Osteocyte (in vitro differentiated cells): Measurements from ENCODE around the gene IGF2BP3. TPM values are rescaled to one million over a fixed set of nuclear protein-coding genes. Genes with fewer than 3 reads are reported as not detected.
"Not testable (repeated sequence)": the region's sequence is repeated elsewhere in the genome, so short reads cannot be mapped to it uniquely, and the experiment has no call there.

Experiments used
- DNase-seq: peaks from one replicate; pipeline ENCODE4 v3.0.0; 2021; ENCODE audit warnings: mixed read lengths; ENCODE audit not compliant: unreplicated experiment; ENCODE audit errors: extremely low spot score
- H3K27ac Mint-ChIP-seq: one replicate; pipeline ENCODE4 v1.8.0; 2021; ENCODE audit warnings: mild to moderate bottlenecking, mixed read lengths; ENCODE audit not compliant: unreplicated experiment
- H3K27me3 Mint-ChIP-seq: one replicate; pipeline ENCODE4 v1.8.0; 2021; ENCODE audit warnings: mixed read lengths; ENCODE audit not compliant: unreplicated experiment
- H3K36me3 Mint-ChIP-seq: one replicate; pipeline ENCODE4 v1.8.0; 2021; ENCODE audit warnings: mixed read lengths; ENCODE audit not compliant: unreplicated experiment
- H3K4me1 Mint-ChIP-seq: one replicate; pipeline ENCODE4 v1.8.0; 2021; ENCODE audit warnings: mixed read lengths; ENCODE audit not compliant: unreplicated experiment
- H3K4me3 Mint-ChIP-seq: one replicate; pipeline ENCODE4 v1.8.0; 2021; ENCODE audit warnings: mild to moderate bottlenecking, moderate library complexity, mixed read lengths; ENCODE audit not compliant: unreplicated experiment
- H3K9me3 Mint-ChIP-seq: one replicate; pipeline ENCODE4 v1.8.0; 2021; ENCODE audit warnings: mixed read lengths; ENCODE audit not compliant: unreplicated experiment
- CTCF ChIP-seq: fragments of 200-600 bp; sonication (generic); IDR thresholded peaks from 2 replicates; pipeline ENCODE4 v1.5.0; 2021; ENCODE audit warnings: antibody characterized with exemption, mild to moderate bottlenecking, moderate library complexity
- long read RNA-seq: library from polyadenylated mRNA; unstranded; transcript quantifications from one replicate; pipeline ENCODE4 v2.0.0, GENCODE V29; 2021
- total RNA-seq: library from RNA; stranded (reverse); gene quantifications from 2 replicates; pipeline ENCODE4 v1.2.1, GENCODE V29; 2021

The IGF2BP3 gene
- 70.0 and 70.5 TPM in 2 replicates for total RNA-seq
- long read RNA-seq, full-length matches to known transcripts: 177 of 300 reads
- long read RNA-seq, partial matches to known transcripts: 57 of 300 reads
- long read RNA-seq, other reads (novel, unspliced or antisense): 66 of 300 reads

DNA sequence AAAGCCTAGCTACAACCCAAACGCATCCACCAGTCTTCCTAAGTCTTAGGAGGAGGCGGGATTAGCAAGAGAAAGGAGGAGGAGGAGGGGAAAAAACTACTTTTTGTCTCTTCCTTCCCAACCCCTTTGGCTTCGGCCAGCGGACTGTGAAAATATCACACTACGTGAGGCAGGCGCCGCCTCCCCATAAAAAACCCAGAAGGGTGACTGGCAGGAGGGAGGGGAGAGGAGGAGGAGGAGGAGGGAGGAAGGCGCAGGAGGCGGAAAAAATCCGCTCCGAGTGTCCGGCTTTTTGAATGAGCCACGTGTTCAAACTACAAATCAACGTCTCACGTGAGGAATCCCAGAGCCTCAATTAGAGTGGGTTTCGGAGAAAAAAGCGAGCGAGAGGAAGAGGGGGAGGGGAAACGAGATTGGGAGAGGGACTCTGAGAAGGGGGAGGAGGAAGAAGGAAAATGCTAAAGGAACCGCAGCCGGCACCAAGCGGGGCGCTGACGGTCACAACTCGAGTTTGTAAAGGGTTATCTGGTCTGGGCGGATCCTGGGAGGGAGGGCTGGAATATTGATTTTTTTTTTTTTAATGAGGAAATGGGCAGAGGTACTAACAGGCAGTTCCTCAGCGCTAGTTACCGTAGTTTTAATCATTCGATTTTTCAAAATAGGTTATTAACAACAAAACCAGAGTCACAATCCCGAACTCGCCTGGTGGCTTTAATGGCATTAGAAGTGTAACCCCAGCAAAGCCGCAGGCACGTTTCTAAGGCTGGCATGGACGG lies at the start of gene IGF2BP3:
Gene IGF2BP3 (minus strand): TSS at position 162 of the 776 bp plus-strand sequence. CDS start 381 bp downstream, outside the sequence.
- TF ChIP-seq CTCF: no peak
- Mint-ChIP-seq H3K27me3 (no peaks in the 10 kb centered on the region), H3K36me3 (no peaks in the 10 kb centered on the region), H3K27ac (peak within 1 kb of the TSS; percentile 97), H3K4me1 (peaks cover 46% of the 10 kb centered on the region), H3K9me3 (no peaks in the 10 kb centered on the region), H3K4me3 (peak within 1 kb of the TSS; percentile 96)
- peak; percentile 95 for DNase-seq

DNA sequence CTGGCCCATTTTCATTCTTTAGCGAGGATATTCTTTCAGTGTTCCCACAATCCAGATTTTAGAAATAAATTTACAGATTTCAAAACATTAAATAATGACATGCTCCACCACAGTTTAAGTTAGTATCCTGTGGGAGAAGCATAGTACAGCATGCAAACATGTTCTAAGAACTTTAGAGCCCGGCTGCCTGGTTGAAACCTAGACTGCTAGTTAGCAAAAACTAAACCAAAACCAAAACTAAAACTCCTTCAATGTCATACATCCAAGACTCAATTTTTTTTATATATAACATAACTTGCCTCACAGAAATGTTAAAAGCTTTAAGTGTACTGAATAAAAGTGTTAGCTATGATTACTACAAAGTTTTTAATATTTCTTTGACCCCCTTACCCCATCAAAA lies 44.5 kb upstream of the IGF2BP3 start:
- no peak for TF ChIP-seq CTCF
- H3K4me1 Mint-ChIP-seq: no peaks in the 10 kb centered on the region
- no peak overlapping the region for H3K4me3 Mint-ChIP-seq
- peaks cover 61% of the 10 kb centered on the region for H3K36me3 Mint-ChIP-seq
- no peak for DNase-seq
- no peaks in the 10 kb centered on the region for H3K27me3 Mint-ChIP-seq
- H3K27ac Mint-ChIP-seq: no peak overlapping the region
- H3K9me3 Mint-ChIP-seq: no peaks in the 10 kb centered on the region

- not testable (repeated sequence) for H3K9me3 Mint-ChIP-seq, DNase-seq, H3K27me3 Mint-ChIP-seq, H3K4me1 Mint-ChIP-seq, H3K4me3 Mint-ChIP-seq, H3K27ac Mint-ChIP-seq
- peaks cover 62% of the 10 kb centered on the region for H3K36me3 Mint-ChIP-seq
These were observed 43.5 kb upstream of the IGF2BP3 start for GRCh38 chr7:23513746-23514145.

GRCh38 chr7:23494009-23494408 lies 23.7 kb upstream of the IGF2BP3 start:
- no peaks in the 10 kb centered on the region for H3K9me3 Mint-ChIP-seq
- no peak for TF ChIP-seq CTCF
- peak; percentile 49 for DNase-seq
- no peaks in the 10 kb centered on the region for H3K27me3 Mint-ChIP-seq
- H3K36me3 Mint-ChIP-seq: peaks cover 6% of the 10 kb centered on the region
- H3K4me1 Mint-ChIP-seq: no peaks in the 10 kb centered on the region
- no peak overlapping the region for H3K27ac Mint-ChIP-seq
- H3K4me3 Mint-ChIP-seq: no peak overlapping the region

GRCh38 chr7:23491502-23491901 lies 21.2 kb upstream of the IGF2BP3 start:
- peaks cover 2% of the 10 kb centered on the region for H3K36me3 Mint-ChIP-seq
- H3K27ac Mint-ChIP-seq: no peak overlapping the region
- no peaks in the 10 kb centered on the region for H3K4me1 Mint-ChIP-seq
- H3K9me3 Mint-ChIP-seq: no peaks in the 10 kb centered on the region
- H3K27me3 Mint-ChIP-seq: no peaks in the 10 kb centered on the region
- H3K4me3 Mint-ChIP-seq: no peak overlapping the region
- no peak for TF ChIP-seq CTCF
- DNase-seq: no peak
